ENCODE measurements around the gene ADGRD1.

Gene ADGRD1

DNA sequence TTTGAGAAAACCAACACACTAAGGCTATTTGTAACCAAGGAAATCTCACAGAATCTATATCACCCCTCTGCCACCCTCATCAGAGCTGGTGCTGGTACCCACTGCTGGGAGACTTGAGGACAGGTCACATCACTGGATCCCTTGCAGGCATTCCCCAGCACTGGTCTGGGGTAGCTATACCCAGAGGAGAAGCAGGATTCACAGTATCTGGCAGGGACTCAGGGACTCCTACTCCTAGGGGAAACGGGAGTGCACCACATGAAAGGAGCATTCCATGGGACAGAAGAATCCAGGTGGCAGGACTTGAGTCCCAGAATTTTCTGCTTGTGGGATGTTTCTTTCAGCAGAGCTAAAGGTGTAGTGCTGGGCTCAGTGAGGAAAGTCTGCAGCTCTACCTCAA is 223.2 kb downstream of the ADGRD1 start:
- no peak for DNase-seq

DNA sequence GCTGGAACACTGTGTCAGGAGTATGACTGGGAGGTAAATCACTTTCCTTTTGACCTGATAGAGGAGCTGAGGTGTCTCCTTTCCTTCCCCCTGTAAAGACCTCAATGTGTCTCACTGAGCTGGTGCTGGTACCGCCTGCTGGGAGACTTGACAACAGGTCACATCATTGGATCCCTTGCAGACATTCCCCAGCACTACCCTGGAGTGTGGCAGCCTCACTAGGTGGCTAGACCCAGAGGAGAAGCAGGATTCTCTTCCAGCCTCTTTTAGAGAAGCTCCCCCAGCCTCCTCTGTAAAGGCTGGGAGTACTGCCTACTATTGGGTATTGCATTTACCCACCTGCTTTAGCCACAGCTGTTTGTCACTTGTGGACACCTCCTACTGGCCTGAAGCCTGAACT is 223.9 kb downstream of the ADGRD1 start:
- no peak for DNase-seq

DNA sequence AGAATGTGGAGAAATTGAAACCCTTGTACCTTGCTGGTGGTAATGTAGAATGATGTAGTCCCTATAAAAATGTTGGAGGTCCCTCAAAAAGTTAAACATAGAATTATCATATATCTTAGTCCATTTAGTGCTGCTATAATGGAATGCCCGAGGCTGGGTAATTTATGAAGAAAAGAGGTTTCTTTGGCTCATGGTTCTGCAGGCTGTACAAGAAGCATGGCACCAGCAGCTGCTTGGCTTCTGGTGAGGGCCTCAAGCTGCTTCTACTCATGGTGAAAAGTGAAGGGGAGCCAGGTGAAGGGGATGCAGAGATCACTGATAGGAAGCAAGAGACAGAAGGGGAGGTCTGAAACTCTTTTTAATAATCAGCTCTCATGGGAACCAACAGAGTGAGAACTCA is 233.9 kb downstream of the ADGRD1 start:
- no peak for DNase-seq

DNA sequence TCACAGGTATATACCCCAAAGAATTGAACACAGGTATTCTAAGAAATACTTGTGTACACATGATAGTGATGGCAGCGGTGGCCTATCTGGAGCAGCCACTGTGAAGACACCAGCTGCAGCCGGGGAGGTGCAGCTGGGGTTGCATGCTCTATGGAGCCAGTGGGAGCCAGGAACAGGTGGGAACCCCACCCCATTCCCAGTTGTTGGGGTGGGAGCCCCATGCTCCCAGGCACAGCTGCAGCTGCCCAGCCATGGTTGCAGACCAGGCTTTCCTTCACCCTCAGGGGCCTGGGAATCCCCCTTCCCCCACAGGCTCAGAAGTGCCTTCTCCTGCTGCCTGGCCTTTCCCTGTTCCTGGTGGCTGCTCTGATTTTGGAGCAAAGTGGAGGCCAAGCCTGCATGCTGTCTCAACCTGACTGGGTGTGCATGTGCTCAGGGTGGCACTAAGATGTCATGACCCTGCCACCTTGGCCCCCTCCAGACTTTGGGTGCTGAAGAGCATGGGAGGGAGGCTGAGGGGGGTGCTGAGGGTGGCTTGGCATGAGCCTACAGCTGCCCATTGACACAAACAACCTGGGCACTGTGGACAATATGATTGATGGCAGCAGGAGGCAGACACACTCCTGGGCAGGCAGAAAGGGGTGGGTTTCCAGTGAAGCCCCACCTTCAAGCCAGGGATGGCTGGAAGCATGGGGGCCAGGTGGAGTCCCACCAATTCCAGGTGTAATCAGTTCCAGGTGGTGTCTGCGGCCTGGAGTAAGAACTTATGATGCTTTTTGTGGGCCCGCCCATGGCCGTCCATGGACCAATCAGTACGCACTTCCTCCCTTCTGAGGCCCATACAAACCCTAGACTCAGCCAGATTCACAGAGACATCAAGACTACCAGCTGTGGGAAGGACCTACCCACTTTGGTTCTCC is 234.7 kb downstream of the ADGRD1 start:
- DNase-seq: no peak

DNA sequence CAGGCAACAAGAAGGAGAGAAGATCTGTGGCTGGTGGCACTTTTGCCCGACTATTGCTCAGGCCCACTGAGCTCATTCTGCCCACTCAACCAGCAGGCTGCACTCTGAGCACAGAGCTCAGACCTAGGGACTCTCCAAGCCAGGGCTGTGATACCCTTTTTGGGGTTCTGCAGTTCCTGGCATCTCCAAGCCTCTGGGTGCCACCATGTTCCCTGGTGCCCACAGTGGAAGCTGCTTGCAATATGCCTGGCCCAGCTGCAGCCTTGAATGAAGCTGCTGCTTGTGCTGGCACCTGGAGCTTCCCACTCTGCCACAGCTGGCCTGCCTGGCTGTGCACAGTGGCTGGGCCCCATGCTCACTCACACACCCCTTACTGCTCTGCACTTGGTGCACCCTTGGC is 236.1 kb downstream of the ADGRD1 start:
- DNase-seq: no peak

DNA sequence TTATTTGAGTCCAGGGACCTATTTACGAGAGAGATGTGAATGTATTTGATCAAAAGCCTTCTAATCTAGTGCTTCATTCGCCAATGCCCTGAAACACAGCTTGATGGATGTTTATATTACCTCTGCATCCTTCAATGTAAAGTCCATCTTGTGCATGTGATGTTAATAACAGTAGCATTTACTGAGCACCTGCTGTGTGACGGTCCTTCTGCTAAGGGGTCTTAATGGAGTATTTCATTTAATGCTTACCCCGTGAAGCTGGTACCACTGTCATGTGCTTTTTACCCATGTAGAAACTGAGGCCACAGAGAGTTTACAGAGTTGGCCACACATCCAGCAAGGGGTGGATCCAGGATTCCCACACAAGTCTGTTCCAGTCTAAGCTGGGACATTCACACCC is 237.3 kb downstream of the ADGRD1 start:
- DNase-seq: no peak
